ENCODE data around the gene KMT2D.

KMT2D gene

GRCh38 chr12:49050507-49051372 is 9.9 kb downstream of the KMT2D start:
- no peak overlapping the region for H3K4me3 ChIP-seq (ENCODE audit: low read depth, low read length)
- TF ChIP-seq CTCF (IDR thresholded peaks at IDR 0.05; ENCODE audit: low read depth, low read length) = no peak

- no peak for TF ChIP-seq CTCF (IDR thresholded peaks at IDR 0.05; ENCODE audit: low read depth, low read length)
- no peak overlapping the region for H3K4me3 ChIP-seq (ENCODE audit: low read depth, low read length)
Measured at GRCh38 chr12:49049566-49050224, 10.9 kb downstream of the KMT2D start.

- no peak overlapping the region for H3K4me3 ChIP-seq (ENCODE audit: low read depth, low read length)
Measured at GRCh38 chr12:49048953-49049352, 11.6 kb downstream of the KMT2D start.

GRCh38 chr12:49046129-49046895 is 14.3 kb downstream of the KMT2D start:
- no peak overlapping the region for H3K4me3 ChIP-seq (ENCODE audit: low read depth, low read length)
- TF ChIP-seq CTCF (IDR thresholded peaks at IDR 0.05; ENCODE audit: low read depth, low read length) = no peak

More at GRCh38 chr12:49048953-49049352, 11.6 kb downstream of the KMT2D start:
- no peak for TF ChIP-seq CTCF (IDR thresholded peaks at IDR 0.05; ENCODE audit: low read depth, low read length)

- H3K4me3 ChIP-seq (ENCODE audit: low read depth, low read length) = no peak overlapping the region
- no peak for TF ChIP-seq CTCF (IDR thresholded peaks at IDR 0.05; ENCODE audit: low read depth, low read length)
Measured at GRCh38 chr12:49044660-49045059, 15.9 kb downstream of the KMT2D start.

GRCh38 chr12:49043856-49044258 is 16.7 kb downstream of the KMT2D start:
- H3K4me3 ChIP-seq (ENCODE audit: low read depth, low read length) = no peak overlapping the region
- peak; percentile 65 for TF ChIP-seq CTCF (IDR thresholded peaks at IDR 0.05; ENCODE audit: low read depth, low read length)
